ENCODE data around the gene CAGE1.

GRCh38 chr6:7419065-7419464 lies 29.5 kb upstream of the CAGE1 start:
- TF ChIP-seq, protein P1, sequence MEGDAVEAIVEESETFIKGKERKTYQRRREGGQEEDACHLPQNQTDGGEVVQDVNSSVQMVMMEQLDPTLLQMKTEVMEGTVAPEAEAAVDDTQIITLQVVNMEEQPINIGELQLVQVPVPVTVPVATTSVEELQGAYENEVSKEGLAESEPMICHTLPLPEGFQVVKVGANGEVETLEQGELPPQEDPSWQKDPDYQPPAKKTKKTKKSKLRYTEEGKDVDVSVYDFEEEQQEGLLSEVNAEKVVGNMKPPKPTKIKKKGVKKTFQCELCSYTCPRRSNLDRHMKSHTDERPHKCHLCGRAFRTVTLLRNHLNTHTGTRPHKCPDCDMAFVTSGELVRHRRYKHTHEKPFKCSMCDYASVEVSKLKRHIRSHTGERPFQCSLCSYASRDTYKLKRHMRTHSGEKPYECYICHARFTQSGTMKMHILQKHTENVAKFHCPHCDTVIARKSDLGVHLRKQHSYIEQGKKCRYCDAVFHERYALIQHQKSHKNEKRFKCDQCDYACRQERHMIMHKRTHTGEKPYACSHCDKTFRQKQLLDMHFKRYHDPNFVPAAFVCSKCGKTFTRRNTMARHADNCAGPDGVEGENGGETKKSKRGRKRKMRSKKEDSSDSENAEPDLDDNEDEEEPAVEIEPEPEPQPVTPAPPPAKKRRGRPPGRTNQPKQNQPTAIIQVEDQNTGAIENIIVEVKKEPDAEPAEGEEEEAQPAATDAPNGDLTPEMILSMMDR (IDR thresholded peaks at IDR 0.05), result no peak
- no peak for TF ChIP-seq ZFX (IDR thresholded peaks at IDR 0.05; ENCODE audit: borderline replicate concordance)
